ENCODE data around the gene KHDC4. TPM values are rescaled to one million over a fixed set of nuclear protein-coding genes. Genes with fewer than 3 reads are reported as not detected.

KHDC4 gene
- total and polyA plus RNA-seq, 2 of the 4 experiments (the other 2 are of a cell fraction): 28.0 to 29.9 TPM

DNA sequence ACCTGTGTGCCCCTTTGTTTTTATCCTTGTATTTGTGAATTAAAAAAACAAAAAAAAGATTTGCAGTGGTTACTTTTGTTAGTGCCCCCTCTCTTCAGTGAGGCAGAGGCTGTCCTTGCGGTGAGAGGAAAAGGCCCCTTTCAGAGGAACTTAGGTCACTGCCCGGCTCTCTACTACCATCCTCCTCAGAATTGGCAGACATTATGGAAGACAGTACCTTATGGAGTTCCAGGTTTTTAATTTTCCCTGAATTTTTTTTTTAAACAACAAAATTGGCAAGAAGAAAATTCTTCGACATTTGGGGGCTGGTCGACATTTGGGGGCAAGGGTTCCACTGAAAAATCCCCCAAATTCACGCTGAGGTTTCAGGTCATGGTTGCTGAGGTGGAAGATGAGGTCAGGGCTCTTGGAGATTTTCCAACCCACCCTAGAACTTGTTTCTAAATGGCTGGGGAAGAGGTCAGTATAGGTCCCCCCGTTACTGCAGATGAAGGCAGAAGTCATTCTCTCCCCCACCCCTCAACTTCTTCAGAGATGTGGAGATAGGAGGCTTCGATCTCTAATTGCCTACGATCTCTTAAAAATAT is 12.5 kb upstream of the KHDC4 start:
- H3K23ac ChIP-seq (ENCODE audit: low read depth, low read length): no peak overlapping the region
- no peak overlapping the region for H2AFZ ChIP-seq (replicated peaks; ENCODE audit: low read length, poor library complexity)
- no peak overlapping the region for H3K18ac ChIP-seq (ENCODE audit: low read depth, low read length)
- H3K4me3 ChIP-seq (ENCODE audit: insufficient read depth, low read depth, low read length): no peak overlapping the region
- ChIA-PET CTCF (no interaction called here), POLR2A (ENCODE audit: unreplicated experiment) (no interaction called here)
- ATAC-seq (ENCODE audit: low read depth) (no peak), DNase-seq (no peak)
- H3K36me3 ChIP-seq (ENCODE audit: control insufficient read depth, insufficient read depth, low read length): peaks cover 55% of the 10 kb centered on the region
- no peak overlapping the region for H3K14ac ChIP-seq (replicated peaks; ENCODE audit: low read depth, low read length)
- no peak overlapping the region for H3K4me2 ChIP-seq (ENCODE audit: low read depth, low read length)
- H3K4ac ChIP-seq (ENCODE audit: low read depth, low read length): no peak overlapping the region
- H3K9me1 ChIP-seq (ENCODE audit: insufficient read depth, low read length): peaks cover 2% of the 10 kb centered on the region; the same call in 1 of the 2 replicates
- no peak overlapping the region for H4K91ac ChIP-seq (ENCODE audit: insufficient read depth, low read depth, low read length)
- no peak overlapping the region for H2BK20ac ChIP-seq (ENCODE audit: low read depth, low read length)
- H4K8ac ChIP-seq (ENCODE audit: low read depth in 2 of 2, low read length in 2 of 2): no peak overlapping the region
- no TSS peak for BruUV-seq (replicated peaks)
- H3K56ac ChIP-seq (ENCODE audit: extremely low read depth, insufficient read depth, low read length): no peak overlapping the region
- no peak overlapping the region for H4K5ac ChIP-seq (ENCODE audit: low read depth, low read length)
- in situ Hi-C loops (cut with MboI; ENCODE audit: low sequenced_read_pairs) (no loop called here), intact Hi-C loops (cut with micrococcal nuclease) (no loop called here), dilution Hi-C loops (cut with HindIII; ENCODE audit: low sequenced_read_pairs, unreplicated experiment) (no loop called here)
- no peak overlapping the region for H2AK5ac ChIP-seq (ENCODE audit: low read depth, low read length)
- H3K9me3 ChIP-seq (ENCODE audit: control insufficient read depth, insufficient read depth, low read length): no peaks in the 10 kb centered on the region
- no peak overlapping the region for H2BK120ac ChIP-seq (ENCODE audit: low read depth, low read length)
- TF ChIP-seq, protein P1, sequence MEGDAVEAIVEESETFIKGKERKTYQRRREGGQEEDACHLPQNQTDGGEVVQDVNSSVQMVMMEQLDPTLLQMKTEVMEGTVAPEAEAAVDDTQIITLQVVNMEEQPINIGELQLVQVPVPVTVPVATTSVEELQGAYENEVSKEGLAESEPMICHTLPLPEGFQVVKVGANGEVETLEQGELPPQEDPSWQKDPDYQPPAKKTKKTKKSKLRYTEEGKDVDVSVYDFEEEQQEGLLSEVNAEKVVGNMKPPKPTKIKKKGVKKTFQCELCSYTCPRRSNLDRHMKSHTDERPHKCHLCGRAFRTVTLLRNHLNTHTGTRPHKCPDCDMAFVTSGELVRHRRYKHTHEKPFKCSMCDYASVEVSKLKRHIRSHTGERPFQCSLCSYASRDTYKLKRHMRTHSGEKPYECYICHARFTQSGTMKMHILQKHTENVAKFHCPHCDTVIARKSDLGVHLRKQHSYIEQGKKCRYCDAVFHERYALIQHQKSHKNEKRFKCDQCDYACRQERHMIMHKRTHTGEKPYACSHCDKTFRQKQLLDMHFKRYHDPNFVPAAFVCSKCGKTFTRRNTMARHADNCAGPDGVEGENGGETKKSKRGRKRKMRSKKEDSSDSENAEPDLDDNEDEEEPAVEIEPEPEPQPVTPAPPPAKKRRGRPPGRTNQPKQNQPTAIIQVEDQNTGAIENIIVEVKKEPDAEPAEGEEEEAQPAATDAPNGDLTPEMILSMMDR (conservative IDR thresholded peaks at IDR 0.05; ENCODE audit: low read depth, low read length): no peak
- TF ChIP-seq MAFK (IDR thresholded peaks at IDR 0.05; ENCODE audit: low read depth, low read length) (no peak), BHLHE40 (IDR thresholded peaks at IDR 0.05; ENCODE audit: low read depth, low read length) (no peak), MAZ (IDR thresholded peaks at IDR 0.05; ENCODE audit: borderline replicate concordance, low read depth, low read length) (no peak), NFE2L2 (IDR thresholded peaks at IDR 0.05; ENCODE audit: low read depth, low read length) (no peak)
- no peak overlapping the region for H2BK5ac ChIP-seq (ENCODE audit: low read depth, low read length, poor library complexity, severe bottlenecking)
- no peak overlapping the region for H2BK15ac ChIP-seq (ENCODE audit: low read depth, low read length)
- no peak overlapping the region for H2AK9ac ChIP-seq (replicated peaks; ENCODE audit: low read depth, low read length, poor library complexity)
- H4K20me1 ChIP-seq (ENCODE audit: insufficient read depth, low read length): peaks cover 35% of the 10 kb centered on the region; the same call in 1 of the 2 replicates
- H3K9ac ChIP-seq (ENCODE audit: low read depth, low read length): no peak overlapping the region
- H3K4me1 ChIP-seq (ENCODE audit: control insufficient read depth, insufficient read depth, low read length): peaks cover 1% of the 10 kb centered on the region; the same call in 1 of the 2 replicates
- peaks cover 10 to 32% of the 10 kb centered on the region in 2 experiments for H3K79me1 ChIP-seq (ENCODE audit: low read depth in 1 of 2, low read length in 2 of 2)
- H3K27ac ChIP-seq (ENCODE audit: insufficient read depth, low read length): no peak overlapping the region
- no CpG with 5 or more reads among the region's 8 CpGs for WGBS, 2 experiments (ENCODE audit: extremely low coverage in 2 of 2, insufficient read length in 1 of 2)
- no peaks in the 10 kb centered on the region for H3K27me3 ChIP-seq (ENCODE audit: control insufficient read depth, insufficient read depth, low read length)

Data from IMR-90 (cell line).